ENCODE measurements around the gene ZEB2. TPM values are rescaled to one million over a fixed set of nuclear protein-coding genes. Genes with fewer than 3 reads are reported as not detected.

The ZEB2 gene
- total and polyA plus RNA-seq, 10 of the 15 experiments (the other 5 are each of a cell fraction or from before 2014, with no cell fraction given), result 0.14 to 3.2 (median 0.84) TPM

DNA sequence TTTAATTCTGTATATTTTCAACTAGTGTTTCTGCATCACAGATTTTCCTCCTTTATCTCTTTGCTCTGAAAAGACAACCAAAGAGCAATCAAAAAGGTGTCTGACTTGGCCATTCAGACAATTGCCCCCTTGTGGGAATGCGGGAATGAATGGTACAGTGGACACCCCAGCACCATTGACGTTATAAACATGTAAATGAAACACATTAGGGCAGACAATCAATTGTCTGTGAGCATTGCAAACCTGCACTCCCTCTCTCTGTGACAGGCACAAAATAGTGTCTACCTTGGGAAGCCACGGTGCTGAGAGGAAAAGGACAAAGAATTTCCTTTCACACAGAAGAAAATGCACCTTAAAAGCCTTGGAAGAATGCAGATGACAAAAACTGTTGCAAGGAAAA is 8.0 kb downstream of the ZEB2 start:
- Histone ChIP-seq H3K4me3 (no peak overlapping the region), H3K36me3 (ENCODE audit: control insufficient read depth in 2 of 2, insufficient read depth in 2 of 2, low read length in 1 of 2) (no peaks in the 10 kb centered on the region), H3K9ac (ENCODE audit: control insufficient read depth, insufficient read depth, low read length) (no peak overlapping the region), H3K27me3 (replicated peaks in 1 of 2; ENCODE audit: control insufficient read depth in 2 of 2, insufficient read depth in 2 of 2, low read length in 1 of 2) (peaks cover 7 to 50% of the 10 kb centered on the region in 2 experiments), H3K79me2 (ENCODE audit: control insufficient read depth, insufficient read depth, low read length) (no peaks in the 10 kb centered on the region), H2AFZ (ENCODE audit: control insufficient read depth, low read depth, low read length) (no peak overlapping the region), H4K20me1 (ENCODE audit: control insufficient read depth, insufficient read depth) (0 out of 2 replicates have a peak, but pooled peaks cover 4% of the 10 kb centered on the region), H3K4me1 (ENCODE audit: control insufficient read depth, insufficient read depth, low read length) (no peaks in the 10 kb centered on the region), H3K27ac (ENCODE audit: control insufficient read depth, insufficient read depth) (no peak overlapping the region), H3K9me3 (replicated peaks; ENCODE audit: control insufficient read depth, insufficient read depth, low read length) (no peaks in the 10 kb centered on the region), H3K4me2 (ENCODE audit: control insufficient read depth, insufficient read depth) (no peak overlapping the region)
- intact Hi-C loops (cut with micrococcal nuclease; ENCODE audit: unreplicated experiment), result loop anchor here (10.0 kb wide), 1 partner anchor 347 kb away; no protein-coding TSS in a partner anchor
- in situ Hi-C loops (cut with MboI), result no loop called here
- POLR2A ChIA-PET, result no interaction called here
- SMC1A ChIA-PET (ENCODE audit: uncharacterized antibody, unreplicated experiment), result interaction anchor here (0.7 kb wide), 1 partner anchor 325 kb away, joined by 3 read pairs; no protein-coding TSS in a partner anchor
- RAD21 ChIA-PET (ENCODE audit: unreplicated experiment), result no interaction called here
- TF ChIP-seq LARP7 (IDR thresholded peaks at IDR 0.05), result no peak
- no peak for TF ChIP-seq HDAC6 (IDR thresholded peaks at IDR 0.05; ENCODE audit: unreplicated experiment)
- TF ChIP-seq, protein P1, sequence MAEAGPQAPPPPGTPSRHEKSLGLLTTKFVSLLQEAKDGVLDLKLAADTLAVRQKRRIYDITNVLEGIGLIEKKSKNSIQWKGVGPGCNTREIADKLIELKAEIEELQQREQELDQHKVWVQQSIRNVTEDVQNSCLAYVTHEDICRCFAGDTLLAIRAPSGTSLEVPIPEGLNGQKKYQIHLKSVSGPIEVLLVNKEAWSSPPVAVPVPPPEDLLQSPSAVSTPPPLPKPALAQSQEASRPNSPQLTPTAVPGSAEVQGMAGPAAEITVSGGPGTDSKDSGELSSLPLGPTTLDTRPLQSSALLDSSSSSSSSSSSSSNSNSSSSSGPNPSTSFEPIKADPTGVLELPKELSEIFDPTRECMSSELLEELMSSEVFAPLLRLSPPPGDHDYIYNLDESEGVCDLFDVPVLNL (IDR thresholded peaks at IDR 0.05; ENCODE audit: low read depth, low read length), result no peak
- TF ChIP-seq, protein P2, sequence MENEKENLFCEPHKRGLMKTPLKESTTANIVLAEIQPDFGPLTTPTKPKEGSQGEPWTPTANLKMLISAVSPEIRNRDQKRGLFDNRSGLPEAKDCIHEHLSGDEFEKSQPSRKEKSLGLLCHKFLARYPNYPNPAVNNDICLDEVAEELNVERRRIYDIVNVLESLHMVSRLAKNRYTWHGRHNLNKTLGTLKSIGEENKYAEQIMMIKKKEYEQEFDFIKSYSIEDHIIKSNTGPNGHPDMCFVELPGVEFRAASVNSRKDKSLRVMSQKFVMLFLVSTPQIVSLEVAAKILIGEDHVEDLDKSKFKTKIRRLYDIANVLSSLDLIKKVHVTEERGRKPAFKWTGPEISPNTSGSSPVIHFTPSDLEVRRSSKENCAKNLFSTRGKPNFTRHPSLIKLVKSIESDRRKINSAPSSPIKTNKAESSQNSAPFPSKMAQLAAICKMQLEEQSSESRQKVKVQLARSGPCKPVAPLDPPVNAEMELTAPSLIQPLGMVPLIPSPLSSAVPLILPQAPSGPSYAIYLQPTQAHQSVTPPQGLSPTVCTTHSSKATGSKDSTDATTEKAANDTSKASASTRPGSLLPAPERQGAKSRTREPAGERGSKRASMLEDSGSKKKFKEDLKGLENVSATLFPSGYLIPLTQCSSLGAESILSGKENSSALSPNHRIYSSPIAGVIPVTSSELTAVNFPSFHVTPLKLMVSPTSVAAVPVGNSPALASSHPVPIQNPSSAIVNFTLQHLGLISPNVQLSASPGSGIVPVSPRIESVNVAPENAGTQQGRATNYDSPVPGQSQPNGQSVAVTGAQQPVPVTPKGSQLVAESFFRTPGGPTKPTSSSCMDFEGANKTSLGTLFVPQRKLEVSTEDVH (IDR thresholded peaks at IDR 0.05; ENCODE audit: low read depth, partially characterized antibody), result no peak
- TF ChIP-seq WRNIP1 (IDR thresholded peaks at IDR 0.05; ENCODE audit: borderline replicate concordance, low read depth, low read length), result no peak
- TF ChIP-seq EZH2 (IDR thresholded peaks at IDR 0.05; ENCODE audit: borderline replicate concordance, control insufficient read depth, low read depth, low read length), result no peak
- TF ChIP-seq RB1 (IDR thresholded peaks at IDR 0.05; ENCODE audit: borderline replicate concordance), result no peak
- TF ChIP-seq BACH1 (IDR thresholded peaks at IDR 0.05; ENCODE audit: borderline replicate concordance), result no peak
- TF ChIP-seq, protein P3, sequence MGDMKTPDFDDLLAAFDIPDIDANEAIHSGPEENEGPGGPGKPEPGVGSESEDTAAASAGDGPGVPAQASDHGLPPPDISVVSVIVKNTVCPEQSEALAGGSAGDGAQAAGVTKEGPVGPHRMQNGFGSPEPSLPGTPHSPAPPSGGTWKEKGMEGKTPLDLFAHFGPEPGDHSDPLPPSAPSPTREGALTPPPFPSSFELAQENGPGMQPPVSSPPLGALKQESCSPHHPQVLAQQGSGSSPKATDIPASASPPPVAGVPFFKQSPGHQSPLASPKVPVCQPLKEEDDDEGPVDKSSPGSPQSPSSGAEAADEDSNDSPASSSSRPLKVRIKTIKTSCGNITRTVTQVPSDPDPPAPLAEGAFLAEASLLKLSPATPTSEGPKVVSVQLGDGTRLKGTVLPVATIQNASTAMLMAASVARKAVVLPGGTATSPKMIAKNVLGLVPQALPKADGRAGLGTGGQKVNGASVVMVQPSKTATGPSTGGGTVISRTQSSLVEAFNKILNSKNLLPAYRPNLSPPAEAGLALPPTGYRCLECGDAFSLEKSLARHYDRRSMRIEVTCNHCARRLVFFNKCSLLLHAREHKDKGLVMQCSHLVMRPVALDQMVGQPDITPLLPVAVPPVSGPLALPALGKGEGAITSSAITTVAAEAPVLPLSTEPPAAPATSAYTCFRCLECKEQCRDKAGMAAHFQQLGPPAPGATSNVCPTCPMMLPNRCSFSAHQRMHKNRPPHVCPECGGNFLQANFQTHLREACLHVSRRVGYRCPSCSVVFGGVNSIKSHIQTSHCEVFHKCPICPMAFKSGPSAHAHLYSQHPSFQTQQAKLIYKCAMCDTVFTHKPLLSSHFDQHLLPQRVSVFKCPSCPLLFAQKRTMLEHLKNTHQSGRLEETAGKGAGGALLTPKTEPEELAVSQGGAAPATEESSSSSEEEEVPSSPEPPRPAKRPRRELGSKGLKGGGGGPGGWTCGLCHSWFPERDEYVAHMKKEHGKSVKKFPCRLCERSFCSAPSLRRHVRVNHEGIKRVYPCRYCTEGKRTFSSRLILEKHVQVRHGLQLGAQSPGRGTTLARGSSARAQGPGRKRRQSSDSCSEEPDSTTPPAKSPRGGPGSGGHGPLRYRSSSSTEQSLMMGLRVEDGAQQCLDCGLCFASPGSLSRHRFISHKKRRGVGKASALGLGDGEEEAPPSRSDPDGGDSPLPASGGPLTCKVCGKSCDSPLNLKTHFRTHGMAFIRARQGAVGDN (IDR thresholded peaks at IDR 0.05), result no peak
- no peak for TF ChIP-seq SIX5 (IDR thresholded peaks at IDR 0.05; ENCODE audit: low read depth, low read length, severe bottlenecking)
- no peak for TF ChIP-seq KDM1A (IDR thresholded peaks at IDR 0.05; ENCODE audit: borderline replicate concordance)
- no peak for TF ChIP-seq ZZZ3 (IDR thresholded peaks at IDR 0.05; ENCODE audit: control insufficient read depth, insufficient read length, low read depth)
- no peak for TF ChIP-seq POU2F2 (IDR thresholded peaks at IDR 0.05; ENCODE audit: borderline replicate concordance, low read depth, low read length)
- TF ChIP-seq POLR2AphosphoS5 (IDR thresholded peaks at IDR 0.05; ENCODE audit: low read length), result no peak
- TF ChIP-seq, protein P4, sequence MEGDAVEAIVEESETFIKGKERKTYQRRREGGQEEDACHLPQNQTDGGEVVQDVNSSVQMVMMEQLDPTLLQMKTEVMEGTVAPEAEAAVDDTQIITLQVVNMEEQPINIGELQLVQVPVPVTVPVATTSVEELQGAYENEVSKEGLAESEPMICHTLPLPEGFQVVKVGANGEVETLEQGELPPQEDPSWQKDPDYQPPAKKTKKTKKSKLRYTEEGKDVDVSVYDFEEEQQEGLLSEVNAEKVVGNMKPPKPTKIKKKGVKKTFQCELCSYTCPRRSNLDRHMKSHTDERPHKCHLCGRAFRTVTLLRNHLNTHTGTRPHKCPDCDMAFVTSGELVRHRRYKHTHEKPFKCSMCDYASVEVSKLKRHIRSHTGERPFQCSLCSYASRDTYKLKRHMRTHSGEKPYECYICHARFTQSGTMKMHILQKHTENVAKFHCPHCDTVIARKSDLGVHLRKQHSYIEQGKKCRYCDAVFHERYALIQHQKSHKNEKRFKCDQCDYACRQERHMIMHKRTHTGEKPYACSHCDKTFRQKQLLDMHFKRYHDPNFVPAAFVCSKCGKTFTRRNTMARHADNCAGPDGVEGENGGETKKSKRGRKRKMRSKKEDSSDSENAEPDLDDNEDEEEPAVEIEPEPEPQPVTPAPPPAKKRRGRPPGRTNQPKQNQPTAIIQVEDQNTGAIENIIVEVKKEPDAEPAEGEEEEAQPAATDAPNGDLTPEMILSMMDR (IDR thresholded peaks at IDR 0.05 in 2 of 3, conservative IDR thresholded peaks at IDR 0.05 in 1 of 3; ENCODE audit: control insufficient read depth in 2 of 3, extremely low read depth in 1 of 3, insufficient read depth in 1 of 3, low read depth in 3 of 3, low read length in 3 of 3), result no peak
- WGBS (ENCODE audit: insufficient coverage, insufficient replicate concordance, low lambda C conversion rate, missing lambda C conversion rate), result 0% methylated on average over 3 of the region's 3 CpGs
- ATAC-seq (no peak), FAIRE-seq (no peak), DNase-seq (ENCODE audit: low read depth, low spot score) (no peak)
- BruUV-seq (replicated peaks), result no TSS peak
- CTCF ChIA-PET, result interaction anchor here (1.8 kb wide), 1 partner anchor 63 kb away, joined by 5 read pairs; no protein-coding TSS in a partner anchor

Data from GM12878 (cell line).